ENCODE measurements around the gene TTC16. TPM values are rescaled to one million over a fixed set of nuclear protein-coding genes. Genes with fewer than 3 reads are reported as not detected.

Gene TTC16
- total RNA-seq, 1 experiment from 2014 or later, result not detected

DNA sequence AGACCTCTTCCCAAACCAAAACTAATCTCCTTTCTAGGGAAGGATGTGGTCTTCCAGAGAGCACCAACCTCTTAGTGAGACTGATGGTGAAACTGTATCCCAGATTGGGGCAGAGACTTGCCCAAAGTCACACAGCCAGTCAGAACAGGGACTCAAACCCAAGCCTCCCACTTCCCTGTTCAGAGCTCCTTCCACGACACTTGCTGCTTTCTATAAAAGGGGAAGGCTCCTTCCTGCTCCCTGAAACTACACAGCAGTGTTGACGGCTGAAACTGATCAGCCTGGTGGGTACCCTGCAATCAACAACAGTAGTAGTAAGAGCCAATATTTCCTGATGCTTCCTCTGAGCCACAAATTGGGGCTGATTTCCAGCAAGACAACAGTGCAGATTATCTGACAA lies 17.7 kb downstream of the TTC16 start:
- Mint-ChIP-seq H3K27ac (no peak overlapping the region), H3K4me3 (no peak overlapping the region; a peak in 1 of 5 replicates), H3K27me3 (ENCODE audit: low read depth) (peaks cover 13% of the 10 kb centered on the region), H3K4me1 (peaks cover 9 to 10% of the 10 kb centered on the region in 2 experiments), H3K9me3 (no peaks in the 10 kb centered on the region), H3K36me3 (ENCODE audit: insufficient read depth in 1 of 3, low read depth in 3 of 3) (no peaks in the 10 kb centered on the region; a peak in 1 of 7 replicates)
- Histone ChIP-seq H4K5ac (ENCODE audit: insufficient read length, low read depth, low read length) (no peak overlapping the region), H3K56ac (ENCODE audit: insufficient read length, low read depth, low read length) (no peak overlapping the region), H2BK15ac (ENCODE audit: low read depth, low read length) (no peak overlapping the region), H3K79me2 (ENCODE audit: insufficient read depth, low read length) (no peaks in the 10 kb centered on the region), H4K91ac (ENCODE audit: insufficient read length, low read depth, low read length) (no peak overlapping the region), H3K4me1 (ENCODE audit: insufficient read depth, low read length) (no peaks in the 10 kb centered on the region), H4K20me1 (ENCODE audit: control insufficient read depth, insufficient read depth, insufficient read length) (no peaks in the 10 kb centered on the region), H3K4me2 (ENCODE audit: insufficient read depth, insufficient read length, low read length) (no peak overlapping the region), H3K14ac (ENCODE audit: insufficient read depth, low read length) (no peak overlapping the region), H3K4ac (ENCODE audit: low read depth, low read length) (no peak overlapping the region), H2BK12ac (ENCODE audit: insufficient read length, low read depth, low read length) (no peak overlapping the region), H3K9ac (ENCODE audit: extremely low read depth, insufficient read length, low read length) (no peak overlapping the region), H3K23ac (ENCODE audit: insufficient read length, low read depth, low read length) (no peak overlapping the region), H2AFZ (ENCODE audit: low read length) (no peak overlapping the region), H3K9me3 (ENCODE audit: control insufficient read depth, low read depth, low read length) (no peaks in the 10 kb centered on the region), H2AK5ac (ENCODE audit: insufficient read length, low read length) (no peak overlapping the region), H3T11ph (ENCODE audit: low read length) (no peak overlapping the region), H2BK5ac (ENCODE audit: insufficient read length, low read length) (no peak overlapping the region), H4K8ac (replicated peaks; ENCODE audit: insufficient read length, low read depth, low read length) (no peak overlapping the region), H2BK20ac (ENCODE audit: low read depth, low read length, poor library complexity, severe bottlenecking) (no peak overlapping the region), H2BK120ac (ENCODE audit: low read depth, low read length, poor library complexity, severe bottlenecking) (no peak overlapping the region), H3K27me3 (ENCODE audit: insufficient read depth, low read length) (no peaks in the 10 kb centered on the region), H3K23me2 (ENCODE audit: insufficient read length, low read depth, low read length, poor library complexity, severe bottlenecking) (no peaks in the 10 kb centered on the region), H3K79me1 (ENCODE audit: insufficient read depth, low read depth, low read length, poor library complexity, severe bottlenecking) (no peaks in the 10 kb centered on the region), H3K27ac (ENCODE audit: insufficient read length, low read depth, low read length) (no peak overlapping the region), H3K18ac (ENCODE audit: insufficient read length, low read depth, low read length) (no peak overlapping the region)
- no peak for DNase-seq
- TF ChIP-seq, protein P1, sequence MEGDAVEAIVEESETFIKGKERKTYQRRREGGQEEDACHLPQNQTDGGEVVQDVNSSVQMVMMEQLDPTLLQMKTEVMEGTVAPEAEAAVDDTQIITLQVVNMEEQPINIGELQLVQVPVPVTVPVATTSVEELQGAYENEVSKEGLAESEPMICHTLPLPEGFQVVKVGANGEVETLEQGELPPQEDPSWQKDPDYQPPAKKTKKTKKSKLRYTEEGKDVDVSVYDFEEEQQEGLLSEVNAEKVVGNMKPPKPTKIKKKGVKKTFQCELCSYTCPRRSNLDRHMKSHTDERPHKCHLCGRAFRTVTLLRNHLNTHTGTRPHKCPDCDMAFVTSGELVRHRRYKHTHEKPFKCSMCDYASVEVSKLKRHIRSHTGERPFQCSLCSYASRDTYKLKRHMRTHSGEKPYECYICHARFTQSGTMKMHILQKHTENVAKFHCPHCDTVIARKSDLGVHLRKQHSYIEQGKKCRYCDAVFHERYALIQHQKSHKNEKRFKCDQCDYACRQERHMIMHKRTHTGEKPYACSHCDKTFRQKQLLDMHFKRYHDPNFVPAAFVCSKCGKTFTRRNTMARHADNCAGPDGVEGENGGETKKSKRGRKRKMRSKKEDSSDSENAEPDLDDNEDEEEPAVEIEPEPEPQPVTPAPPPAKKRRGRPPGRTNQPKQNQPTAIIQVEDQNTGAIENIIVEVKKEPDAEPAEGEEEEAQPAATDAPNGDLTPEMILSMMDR (conservative IDR thresholded peaks at IDR 0.05), result no peak
- WGBS (ENCODE audit: extremely low coverage, insufficient read length, low lambda C conversion rate), result no CpG with 5 or more reads among the region's 2 CpGs
